Adipose tissue (tissue), 3 donors: ENCODE measurements around the gene RIMS1. TPM values are rescaled to one million over a fixed set of nuclear protein-coding genes. Genes with fewer than 3 reads are reported as not detected.

ENCODE experiments used
- H3K27ac ChIP-seq: one replicate; pipeline ENCODE4 v1.5.1; 2013; ENCODE audit warnings: low read depth, low read length
- WGBS, 3 donors: extraction: QIAGEN DNeasy Blood & Tissue Kit; methylation state at CpG; one replicate each; pipeline ENCODE4 v1.1.7; 2013; 5-methylcytosine and 5-hydroxymethylcytosine counted together
- polyA plus RNA-seq, 3 donors: library from polyadenylated mRNA; stranded (reverse); fragments of 200-250 nt; gene quantifications; one replicate each; pipeline ENCODE4 v1.2.3, GENCODE V29; 2013
- donor health status: healthy with polysubstance abuse.
- donor health status: Bipolar disorder and iron deficiency.
- donor health status: healthy.

Gene RIMS1
- polyA plus RNA-seq = under 1 TPM; 0.10 to 0.22 (median 0.15) TPM

DNA sequence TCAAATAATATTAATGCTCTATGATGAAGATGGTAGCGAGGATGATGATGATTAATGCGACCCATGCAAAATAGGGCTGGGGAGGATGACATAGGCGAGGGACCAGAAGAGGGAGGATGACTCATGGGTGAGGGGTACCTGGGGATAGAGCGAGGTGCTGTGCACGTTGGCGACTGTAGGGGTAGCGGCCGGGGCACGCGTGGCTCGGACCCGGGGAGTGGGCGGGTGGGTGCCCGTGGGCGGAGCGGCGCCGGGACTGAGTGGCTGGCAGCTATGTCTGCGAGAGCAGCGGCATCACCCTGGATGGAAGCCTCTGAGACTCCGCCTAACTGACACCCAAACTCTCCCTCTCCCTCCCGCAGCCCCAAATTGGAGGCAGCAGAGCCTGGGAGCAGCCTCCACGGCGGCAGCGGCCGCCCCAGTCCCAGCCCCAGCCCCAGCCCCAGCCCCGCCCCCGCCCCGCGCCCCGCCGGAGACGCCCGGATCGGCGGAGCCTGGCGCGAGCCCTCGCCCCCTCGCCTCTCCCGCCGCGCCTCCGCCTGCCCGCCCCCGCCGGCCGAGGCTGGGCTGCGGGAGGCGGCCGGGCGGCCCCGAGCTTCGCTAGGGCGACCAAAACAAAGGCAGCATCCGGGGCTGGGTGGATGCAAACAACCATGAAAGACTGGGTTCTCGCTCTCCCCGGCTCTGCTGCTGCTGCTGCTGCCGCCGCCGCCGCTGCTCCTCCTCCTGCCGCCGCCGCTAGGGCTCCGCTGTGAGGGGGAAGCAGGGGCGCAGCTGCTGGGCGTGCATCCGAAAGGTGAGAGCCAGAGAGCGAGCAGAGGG lies at the start of gene RIMS1:
TSS of gene RIMS1 (plus strand) at position 367 of the 822 bp plus-strand sequence. CDS start 474 bp downstream, outside the sequence.
- 2 to 4% (median 4%) methylated on average over 29 to 70 of the region's 70 CpGs for WGBS, 3 donors

DNA sequence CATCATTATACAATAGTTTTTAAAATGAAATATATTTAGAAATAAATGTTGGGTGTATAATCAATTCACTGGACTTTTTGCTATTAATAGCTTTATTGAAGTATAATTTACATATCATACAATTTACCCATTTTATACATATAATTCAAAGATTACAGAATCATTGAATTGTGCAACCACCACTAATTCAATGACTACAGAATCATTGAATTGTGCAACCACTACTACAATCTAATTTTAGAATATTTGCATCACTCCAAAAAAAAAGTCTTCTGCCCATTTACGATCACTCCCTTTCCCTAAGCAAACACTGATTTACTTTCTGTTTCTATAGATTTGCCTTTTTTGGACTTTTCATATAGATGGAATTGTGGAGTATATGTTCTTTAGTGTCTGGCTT lies 35.1 kb upstream of the RIMS1 start:
- H3K27ac ChIP-seq = no peak overlapping the region
- 45 to 61% (median 56%) methylated on average over 1 of the region's 1 CpG for WGBS, 3 donors

More for the DNA sequence above, at the start of gene RIMS1:
- no peak within 1 kb of the TSS for H3K27ac ChIP-seq

- H3K27ac ChIP-seq = no peak overlapping the region
- 57 to 82% (median 80%) methylated on average over 3 of the region's 3 CpGs for WGBS, 3 donors
These were observed 33.4 kb upstream of the RIMS1 start for GRCh38 chr6:71852948-71853347.

DNA sequence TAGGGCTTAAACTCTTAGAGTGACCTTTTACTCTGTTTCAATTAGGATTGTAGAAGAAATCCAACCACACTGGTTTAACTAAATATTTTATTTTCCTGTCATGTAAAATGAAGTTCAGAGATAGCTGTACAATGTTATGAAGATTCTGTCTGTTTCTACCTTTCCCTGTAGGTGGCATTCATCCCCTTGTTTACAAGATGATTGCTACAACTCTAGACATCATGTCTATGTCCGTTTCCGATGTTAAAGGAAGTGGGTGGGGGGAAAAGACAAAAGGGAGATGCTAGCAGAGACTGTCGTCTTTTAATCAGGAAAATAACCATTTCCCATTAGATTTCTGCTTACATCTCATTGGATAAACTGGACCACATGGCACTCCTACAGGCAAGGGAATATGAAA lies 30.9 kb upstream of the RIMS1 start:
- WGBS, 3 donors = 25 to 49% (median 30%) methylated on average over 3 of the region's 3 CpGs
- no peak overlapping the region for H3K27ac ChIP-seq

DNA sequence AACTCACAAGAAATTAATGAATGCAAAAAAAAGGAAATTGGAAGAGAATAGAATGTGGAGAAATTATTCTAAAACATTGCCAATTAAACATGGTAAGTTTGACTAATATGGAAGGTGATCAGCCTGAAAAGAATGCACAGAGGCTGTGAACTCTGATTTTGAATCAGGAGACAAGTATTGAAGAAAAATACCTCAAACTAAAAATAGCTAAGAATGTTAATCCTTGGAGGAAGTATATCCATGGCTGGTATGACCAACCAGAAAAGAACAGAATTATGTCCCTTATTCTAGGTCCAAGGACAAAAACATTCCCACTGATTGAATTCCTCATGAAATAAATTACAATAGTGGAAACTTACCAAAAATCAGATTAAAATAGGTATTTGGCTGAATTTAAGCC lies 7.3 kb upstream of the RIMS1 start:
- H3K27ac ChIP-seq = no peak overlapping the region

DNA sequence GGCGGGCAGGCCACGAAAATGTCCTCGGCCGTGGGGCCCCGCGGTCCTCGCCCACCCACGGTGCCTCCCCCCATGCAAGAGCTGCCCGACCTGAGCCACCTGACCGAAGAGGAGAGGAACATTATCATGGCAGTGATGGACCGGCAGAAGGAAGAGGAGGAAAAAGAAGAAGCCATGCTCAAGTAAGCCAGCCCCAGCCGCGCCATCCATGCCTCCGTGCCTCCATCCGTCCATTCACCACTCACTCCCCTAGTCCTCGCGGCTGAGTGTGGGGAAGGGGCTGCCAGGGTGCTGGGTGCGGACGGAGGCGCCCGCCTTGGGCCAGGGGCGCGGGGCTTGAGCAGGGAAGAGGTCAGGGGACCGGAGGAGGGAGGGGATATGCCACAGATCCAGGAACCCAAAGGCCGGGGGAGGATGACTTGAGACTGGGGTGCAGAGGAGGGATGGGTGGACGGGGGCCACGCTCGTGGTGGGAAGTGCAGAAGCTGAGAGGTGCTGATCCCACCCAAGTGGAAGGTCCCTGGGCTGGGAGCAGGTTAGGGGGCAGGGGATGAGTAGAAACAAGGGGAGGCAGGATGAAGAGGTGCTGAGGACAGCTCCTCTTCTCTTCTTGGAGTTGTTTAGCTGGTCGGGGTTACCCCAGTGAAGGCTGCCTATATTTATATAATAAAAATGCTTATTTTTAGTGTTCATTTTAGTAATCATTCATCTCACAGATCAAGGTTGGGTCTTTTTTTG lies 825 bp downstream of the RIMS1 start:
- 3 to 8% (median 7%) methylated on average over 28 to 29 of the region's 29 CpGs for WGBS, 3 donors
- H3K27ac ChIP-seq = no peak overlapping the region

GRCh38 chr6:71887744-71888230 lies 1.4 kb downstream of the RIMS1 start:
- no peak overlapping the region for H3K27ac ChIP-seq
- 83 to 87% (median 86%) methylated on average over 2 of the region's 2 CpGs for WGBS, 3 donors

- H3K27ac ChIP-seq = no peak overlapping the region
- WGBS, 3 donors = 35 to 71% (median 63%) methylated on average over 7 of the region's 7 CpGs
These were observed 2.5 kb downstream of the RIMS1 start for GRCh38 chr6:71888756-71889340.

GRCh38 chr6:71889366-71889765 lies 3.0 kb downstream of the RIMS1 start:
- 80 to 87% (median 82%) methylated on average over 1 of the region's 1 CpG for WGBS, 3 donors
- H3K27ac ChIP-seq = no peak overlapping the region

GRCh38 chr6:71892641-71893040 lies 6.3 kb downstream of the RIMS1 start:
- H3K27ac ChIP-seq = no peak overlapping the region
- 70 to 90% (median 83%) methylated on average over 2 of the region's 2 CpGs for WGBS, 3 donors

DNA sequence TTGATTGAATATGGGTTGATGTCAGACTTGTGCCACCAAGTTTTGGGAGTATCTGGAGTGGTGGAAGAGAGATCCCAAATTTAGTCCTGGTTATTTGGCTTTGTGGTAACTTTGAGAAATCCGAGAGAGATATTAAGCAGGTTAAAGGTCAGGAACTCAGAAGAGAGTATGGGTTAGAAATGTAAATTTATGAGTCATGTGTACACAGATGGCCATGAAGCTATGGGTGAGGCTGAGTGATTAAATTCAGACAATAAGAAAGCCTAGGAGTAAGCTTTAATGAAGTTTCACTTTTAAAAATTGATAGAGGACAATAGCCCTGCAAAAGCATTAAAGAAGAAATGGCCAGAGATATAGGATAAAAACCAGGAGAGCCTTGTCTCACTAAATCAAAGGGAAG lies 14.3 kb downstream of the RIMS1 start:
- WGBS, 3 donors = 31 to 50% (median 48%) methylated on average over 1 of the region's 1 CpG
- H3K27ac ChIP-seq = no peak overlapping the region

GRCh38 chr6:71902261-71902660 lies 15.9 kb downstream of the RIMS1 start:
- no peak overlapping the region for H3K27ac ChIP-seq

GRCh38 chr6:71906813-71907212 lies 20.5 kb downstream of the RIMS1 start:
- H3K27ac ChIP-seq = no peak overlapping the region

DNA sequence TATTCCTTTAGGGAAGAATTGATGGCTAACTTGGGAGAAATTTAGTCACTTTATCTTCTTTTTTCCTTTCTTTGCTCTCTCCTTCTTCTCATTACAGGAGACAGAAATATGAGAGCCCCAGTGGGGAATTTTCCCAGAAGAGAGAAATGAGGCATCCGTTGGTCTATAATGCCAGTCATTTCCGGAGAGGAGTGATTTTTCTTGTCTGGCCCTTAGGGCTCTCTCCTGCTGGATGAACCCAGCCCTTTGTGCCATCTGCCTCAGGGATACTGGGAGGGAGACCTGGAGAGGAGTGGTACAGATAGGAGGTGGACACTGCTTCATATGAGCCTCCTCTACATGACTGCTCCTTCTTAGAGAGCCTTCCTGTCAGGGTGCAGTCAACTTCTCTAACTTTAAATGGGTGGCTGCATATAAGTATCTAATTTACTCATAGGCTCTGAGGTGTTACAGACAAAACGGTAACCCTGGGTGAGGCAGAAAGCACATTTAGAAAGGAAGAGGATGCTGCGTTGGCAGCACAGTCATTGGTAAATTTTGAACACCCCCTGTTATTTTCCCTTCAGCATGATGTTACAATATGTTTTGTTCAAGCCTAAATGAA lies 21.9 kb downstream of the RIMS1 start:
- 78 to 83% (median 80%) methylated on average over 4 of the region's 4 CpGs for WGBS, 3 donors
- H3K27ac ChIP-seq = no peak overlapping the region

GRCh38 chr6:71913444-71914234 lies 27.3 kb downstream of the RIMS1 start:
- 75 to 94% (median 86%) methylated on average over 1 of the region's 1 CpG for WGBS, 3 donors
- no peak overlapping the region for H3K27ac ChIP-seq

GRCh38 chr6:71929047-71929446 lies 42.7 kb downstream of the RIMS1 start:
- WGBS, 3 donors = 47 to 88% (median 83%) methylated on average over 1 of the region's 1 CpG
- H3K27ac ChIP-seq = no peak overlapping the region

DNA sequence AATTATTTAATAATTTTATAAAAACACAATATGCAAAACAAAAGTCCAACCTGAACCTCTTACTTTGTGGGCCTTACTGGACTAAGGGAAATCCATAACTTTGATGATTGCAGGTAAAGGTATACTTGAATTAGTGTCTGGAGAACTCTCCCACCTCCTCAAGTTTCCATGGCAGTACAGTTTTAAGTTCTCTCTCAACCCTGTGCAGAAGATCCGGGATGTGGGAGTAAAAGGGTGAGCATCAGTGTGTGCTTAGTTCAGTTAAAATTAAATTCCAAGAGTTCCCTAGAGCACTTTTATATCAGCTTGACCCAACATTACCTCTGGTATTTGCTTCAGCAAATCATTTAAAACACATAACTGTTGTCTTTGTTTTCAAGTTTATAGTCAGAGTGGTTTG lies 47.5 kb downstream of the RIMS1 start:
- 60 to 66% (median 61%) methylated on average over 1 of the region's 1 CpG for WGBS, 3 donors
- no peak overlapping the region for H3K27ac ChIP-seq

- H3K27ac ChIP-seq = no peak overlapping the region
- 71 to 75% (median 73%) methylated on average over 7 of the region's 7 CpGs for whole genome bisulfite sequencing, 3 donors
These were observed 79.1 kb downstream of the RIMS1 start for GRCh38 chr6:71965404-71965803.
